ENCODE results near the gene TAF6. TPM values are rescaled to one million over a fixed set of nuclear protein-coding genes. Genes with fewer than 3 reads are reported as not detected.

Gene TAF6
- total RNA-seq, result 63.1 and 64.4 TPM in 2 replicates

DNA sequence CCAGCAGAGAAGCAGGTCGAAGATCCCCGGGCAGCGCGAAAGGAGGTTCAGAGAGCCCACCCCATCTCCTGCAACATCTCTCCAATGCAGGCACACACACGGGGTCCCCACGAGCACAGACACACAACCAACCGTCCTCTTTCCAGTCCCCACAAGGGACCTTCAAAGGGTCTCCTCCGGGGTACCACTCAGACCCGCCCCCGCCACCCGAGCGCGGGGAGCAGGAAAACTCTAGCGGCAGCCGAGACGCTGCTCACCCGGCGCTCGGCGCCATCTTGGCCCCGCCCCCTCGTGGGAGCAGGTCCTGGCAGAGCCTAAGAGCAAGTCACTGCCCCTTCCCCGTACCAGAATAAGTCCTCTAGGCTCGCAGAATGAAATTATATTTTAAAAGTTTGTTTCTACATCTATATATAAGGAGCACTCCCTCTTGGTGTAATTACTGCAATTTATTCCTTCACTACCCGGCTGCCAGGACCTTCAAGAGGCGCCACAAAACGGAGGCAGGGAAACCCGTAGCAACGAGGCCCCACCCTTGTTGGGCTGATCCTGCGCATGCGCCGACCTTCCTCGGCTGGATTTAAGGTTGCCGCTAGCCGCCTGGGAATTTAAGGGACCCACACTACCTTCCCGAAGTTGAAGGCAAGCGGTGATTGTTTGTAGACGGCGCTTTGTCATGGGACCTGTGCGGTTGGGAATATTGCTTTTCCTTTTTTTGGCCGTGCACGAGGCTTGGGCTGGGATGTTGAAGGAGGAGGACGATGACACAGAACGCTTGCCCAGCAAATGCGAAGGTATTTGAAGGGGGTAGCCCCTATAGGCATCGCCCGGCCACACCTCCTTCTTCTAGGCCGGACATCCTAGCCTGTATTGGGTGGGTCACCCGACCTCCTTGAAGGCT, at the start of gene TAF6, which contains the start of gene CNPY4:
TSS of gene TAF6 (minus strand) at position 287 of the 898 bp plus-strand sequence. CDS start 5,149 bp downstream, outside the sequence.
TSS of gene CNPY4 (plus strand) at position 563 of the 898 bp plus-strand sequence. CDS start at position 674, 111 bp downstream.

DNA sequence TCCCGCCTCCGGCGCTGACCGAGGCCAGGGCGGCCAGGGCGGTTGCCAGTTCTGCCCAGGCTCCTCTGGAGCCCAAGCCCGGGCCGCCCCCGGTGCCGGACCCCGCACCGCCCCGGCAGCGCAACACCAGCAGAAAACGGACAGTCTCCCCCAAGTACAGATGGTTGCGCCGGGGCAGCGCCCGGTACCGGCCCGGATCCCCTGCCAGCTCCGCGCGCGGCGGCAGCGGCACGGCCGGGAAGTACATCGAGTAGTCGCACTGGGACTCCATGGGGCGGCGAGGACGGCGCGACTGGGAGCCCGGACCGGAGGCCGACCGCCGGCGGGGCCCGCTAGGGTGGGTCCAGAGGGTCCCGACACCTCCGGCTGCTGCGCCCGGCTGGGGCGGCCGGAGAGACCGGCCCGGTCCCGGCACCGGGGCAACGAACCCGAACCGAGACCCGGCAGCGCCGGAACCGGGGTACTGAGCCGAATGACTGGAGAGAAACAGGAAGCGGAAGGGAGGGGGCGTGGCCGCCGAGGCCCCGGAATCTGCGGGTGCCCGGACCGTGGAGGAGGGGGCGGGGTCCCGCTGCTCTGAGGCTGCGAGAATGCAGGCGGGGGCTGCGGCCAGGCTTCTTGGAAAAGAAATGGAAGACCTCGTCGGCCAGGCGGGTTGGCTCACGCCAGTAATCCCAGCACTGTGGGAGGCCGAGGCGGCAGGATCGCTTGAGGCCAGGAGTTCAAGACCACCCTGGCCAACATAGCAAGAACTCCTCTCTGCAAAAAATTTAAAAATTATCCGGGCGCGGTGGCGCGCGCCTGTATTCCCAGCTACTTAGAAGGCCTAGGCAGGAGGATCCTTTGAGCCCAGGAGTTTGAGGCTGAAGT, 39.3 kb upstream of the TAF6 start, which contains the start of gene TRAPPC14:
TSS of gene TRAPPC14 (minus strand) at position 495 of the 870 bp plus-strand sequence. CDS start at position 271, 224 bp downstream.

DNA sequence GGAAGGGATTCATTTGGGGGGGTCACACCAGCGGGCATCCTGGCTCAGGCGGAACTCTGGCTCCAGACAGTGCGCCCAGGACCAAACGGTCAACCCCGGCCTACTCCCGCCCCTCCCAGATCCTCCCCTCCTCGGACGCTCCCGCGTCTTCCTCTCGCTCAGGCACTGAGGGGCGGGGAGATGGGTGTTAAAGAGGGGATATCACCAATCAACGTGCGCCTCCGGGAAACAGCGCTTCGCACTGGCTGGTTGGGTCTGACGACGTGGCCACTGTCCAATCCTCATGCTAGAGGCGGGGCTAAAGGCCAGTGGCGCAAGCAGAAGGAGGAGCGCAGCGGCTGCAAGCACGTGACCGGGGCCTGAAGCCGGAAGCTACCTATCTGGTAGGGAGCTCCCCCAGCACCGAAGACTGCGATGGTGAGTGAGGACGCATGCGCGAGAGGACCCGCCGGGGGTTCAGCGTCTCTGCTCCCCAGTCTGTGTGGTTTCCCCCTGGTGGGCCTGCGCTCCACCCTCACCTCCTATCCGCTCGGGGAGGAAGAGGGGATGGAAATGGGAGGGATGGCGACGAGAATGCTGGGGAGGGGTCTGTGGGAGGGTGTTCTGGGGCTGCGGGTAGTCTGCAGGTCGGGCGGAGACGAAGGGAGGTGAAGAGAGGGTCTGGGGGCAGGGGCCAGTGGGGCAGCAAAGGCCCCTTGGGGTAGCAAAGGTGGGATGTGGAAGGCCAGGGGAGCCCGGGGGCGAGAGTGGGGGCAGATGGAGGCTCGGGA, 29.6 kb upstream of the TAF6 start, which contains the start of gene LAMTOR4:
TSS of gene LAMTOR4 (plus strand) at position 360 of the 770 bp plus-strand sequence. CDS start at position 415, 55 bp downstream.

DNA sequence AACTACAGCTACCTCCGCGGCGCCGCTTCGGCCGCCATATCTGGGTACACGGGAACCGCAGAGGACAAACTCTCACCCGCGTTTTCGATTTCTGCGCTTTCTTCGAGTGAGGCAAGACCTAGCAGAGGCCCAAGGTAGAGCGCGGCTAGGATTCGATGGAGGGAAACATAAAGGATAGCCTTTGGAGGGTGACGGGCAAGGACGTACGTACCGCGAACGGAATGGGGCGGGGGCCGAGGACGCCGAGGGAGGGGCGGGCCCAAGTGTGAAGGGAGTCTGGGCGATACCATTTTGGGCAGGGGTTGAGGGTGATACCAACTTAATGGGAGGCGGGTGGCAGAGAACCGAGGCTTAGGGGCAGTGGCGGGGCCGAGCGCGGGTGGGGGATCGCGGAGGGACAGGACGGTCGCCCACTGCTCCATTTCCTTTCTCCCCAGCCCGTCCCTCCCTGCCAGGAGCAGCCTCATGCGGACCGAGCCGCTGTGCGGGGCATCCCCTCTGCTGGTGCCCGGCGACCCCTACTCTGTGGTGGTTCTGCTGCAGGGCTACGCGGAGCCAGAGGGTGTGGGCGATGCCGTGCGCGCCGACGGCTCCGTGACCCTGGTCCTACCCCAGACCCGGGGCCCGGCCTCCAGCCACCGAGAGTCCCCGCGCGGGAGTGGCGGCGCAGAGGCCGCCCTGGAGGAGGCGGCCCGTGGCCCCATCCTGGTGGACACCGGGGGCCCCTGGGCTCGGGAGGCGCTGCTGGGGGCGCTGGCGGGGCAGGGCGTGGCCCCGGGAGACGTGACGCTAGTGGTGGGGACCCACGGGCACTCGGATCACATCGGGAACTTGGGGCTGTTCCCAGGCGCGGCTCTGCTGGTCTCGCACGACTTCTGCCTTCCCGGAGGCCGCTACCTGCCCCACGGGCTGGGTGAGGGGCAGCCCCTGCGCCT, 8.0 kb upstream of the TAF6 start, which contains the start of gene MBLAC1:
TSS of gene MBLAC1 (plus strand) at position 37 of the 935 bp plus-strand sequence. CDS start at position 466, 429 bp downstream.

DNA sequence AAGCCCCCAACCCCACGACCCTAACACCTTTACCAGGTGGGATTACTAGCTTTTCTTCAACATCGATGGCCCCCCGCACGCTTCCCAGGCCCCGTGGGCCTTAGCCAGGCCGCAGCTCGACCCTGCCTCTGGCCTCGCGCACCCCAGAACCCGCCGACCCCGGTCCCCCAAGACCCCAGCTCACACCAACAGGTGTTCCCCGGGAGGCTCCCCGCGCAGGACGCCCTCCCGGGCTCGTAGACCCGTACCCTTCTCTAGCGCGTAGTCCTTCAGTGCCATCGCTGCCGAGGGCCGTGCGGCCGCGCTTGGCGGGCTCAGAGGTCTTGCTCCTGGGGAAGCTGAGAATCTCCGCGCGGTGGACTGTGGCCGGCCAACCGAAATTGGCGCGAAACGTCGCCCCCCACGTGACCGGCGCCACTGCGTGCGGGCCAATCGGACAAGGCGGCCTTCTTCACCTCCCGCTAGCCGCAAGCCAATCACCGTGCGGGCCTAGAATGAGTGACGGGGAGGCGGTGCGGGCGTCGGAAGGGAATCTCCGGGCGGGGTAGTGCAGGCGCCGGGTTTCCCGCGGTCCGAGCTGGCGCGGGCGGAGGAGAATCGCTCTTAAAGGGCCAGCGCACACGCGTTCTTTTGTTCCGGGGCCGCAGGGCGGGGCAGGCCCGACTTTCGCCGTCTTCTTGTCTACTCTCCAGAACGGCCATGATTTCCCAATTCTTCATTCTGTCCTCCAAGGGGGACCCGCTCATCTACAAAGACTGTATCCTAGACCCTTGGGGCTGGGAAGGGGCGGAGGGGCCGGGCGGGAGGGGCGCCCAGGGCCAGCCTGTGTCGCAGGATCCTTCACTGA, 17.9 kb downstream of the TAF6 start, which contains the start of the genes AP4M1 and MCM7:
TSS of gene AP4M1 (plus strand) at position 628 of the 847 bp plus-strand sequence. CDS start at position 700, 72 bp downstream.
TSS of gene MCM7 (minus strand) at position 382 of the 847 bp plus-strand sequence. CDS start at position 279, 103 bp downstream.

DNA sequence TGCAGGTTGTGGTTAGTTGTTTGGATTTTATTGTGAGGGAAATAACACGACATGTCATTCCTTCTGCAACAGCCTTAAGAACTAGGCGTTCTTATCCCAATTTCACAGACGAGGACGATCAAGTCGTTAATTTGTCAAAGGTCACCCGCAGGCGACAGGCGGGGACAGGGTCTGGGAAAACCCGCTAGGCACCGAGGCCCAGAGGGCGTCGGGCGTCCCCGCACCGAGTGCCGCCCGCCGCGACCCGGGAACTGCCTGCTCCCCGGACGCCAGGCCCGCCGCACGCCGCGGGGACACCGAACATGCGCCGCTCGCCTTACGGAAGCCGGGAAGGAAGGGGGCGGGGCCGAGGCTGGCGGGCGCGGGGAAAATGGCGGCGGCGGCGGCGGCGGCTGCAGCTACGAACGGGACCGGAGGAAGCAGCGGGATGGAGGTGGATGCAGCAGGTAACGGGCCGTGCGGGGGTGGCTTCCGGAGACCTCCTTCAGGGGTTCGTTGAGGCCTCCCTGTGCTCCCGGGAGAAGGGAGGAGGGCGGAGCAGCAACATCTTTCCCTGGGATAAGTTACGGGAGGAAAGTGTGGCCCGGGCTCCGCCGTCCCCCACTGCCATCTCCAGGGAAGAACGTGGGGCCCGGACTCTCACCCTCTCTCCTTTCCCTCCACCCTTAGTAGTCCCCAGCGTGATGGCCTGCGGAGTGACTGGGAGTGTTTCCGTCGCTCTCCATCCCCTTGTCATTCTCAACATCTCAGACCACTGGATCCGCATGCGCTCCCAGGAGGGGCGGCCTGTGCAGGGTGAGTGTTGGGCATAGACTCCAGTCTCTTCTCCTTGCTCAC, 30.3 kb downstream of the TAF6 start, which contains the start of gene COPS6:
TSS of gene COPS6 (plus strand) at position 349 of the 837 bp plus-strand sequence. CDS start at position 371, 22 bp downstream.

DNA sequence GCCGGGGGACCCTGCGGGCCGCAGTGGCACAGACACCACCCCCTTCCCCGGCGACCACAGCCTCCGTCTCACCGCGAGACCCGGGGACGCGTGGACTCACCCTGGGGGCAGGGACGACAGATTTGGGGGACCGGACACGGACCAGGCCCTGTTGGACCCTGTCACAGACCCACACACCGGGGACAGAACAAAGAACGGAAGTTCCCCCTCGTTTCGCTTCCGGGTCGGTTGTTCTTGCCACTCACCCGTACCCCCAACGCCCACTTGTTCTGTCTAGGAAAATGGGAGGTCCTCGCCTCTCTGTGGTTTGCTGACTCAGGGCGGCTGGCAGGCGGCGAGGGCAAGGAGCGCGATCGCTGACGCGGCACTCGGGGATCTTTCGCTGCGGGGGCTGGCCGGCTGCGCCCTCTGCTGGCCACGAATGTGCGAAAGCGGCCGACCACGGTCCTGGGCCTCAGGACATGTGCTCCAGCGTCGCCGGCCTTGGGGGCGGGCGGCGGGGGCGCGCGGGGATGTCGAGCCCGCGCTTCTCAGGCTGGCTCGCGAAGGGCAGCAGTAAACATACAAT, 37.5 kb downstream of the TAF6 start, which contains the start of gene ZNF3:
TSS of gene ZNF3 (minus strand) at position 189 of the 568 bp plus-strand sequence. CDS start 4,366 bp downstream, outside the sequence.

Other genes with a start within 250 kb of the TAF6 start
- gene OR2AE1, start 242.3 kb downstream of the TAF6 start, total RNA-seq, result 0.23 and 0.26 TPM in 2 replicates
- 24.9 and 25.7 TPM in 2 replicates for gene TRIM4, start 199.8 kb downstream of the TAF6 start, total RNA-seq
- gene GJC3, start 189.7 kb downstream of the TAF6 start, total RNA-seq, result not detected in 2 replicates
- gene AZGP1, start 143.3 kb downstream of the TAF6 start, total RNA-seq, result not detected in 2 replicates
- gene ZKSCAN1, start 103.8 kb downstream of the TAF6 start, total RNA-seq, result 45.3 and 50.1 TPM in 2 replicates
- gene ZSCAN21, start 69.6 kb downstream of the TAF6 start, total RNA-seq, result 7.6 and 10.4 TPM in 2 replicates
- 19.9 and 23.4 TPM in 2 replicates for gene ZNF3, start 37.6 kb downstream of the TAF6 start, total RNA-seq
- 61.5 and 69.7 TPM in 2 replicates for gene COPS6, start 30.4 kb downstream of the TAF6 start, total RNA-seq
- 30.6 and 31.6 TPM in 2 replicates for gene MCM7, start 18.0 kb downstream of the TAF6 start, total RNA-seq
- gene AP4M1, start 17.7 kb downstream of the TAF6 start, total RNA-seq, result 16.0 and 21.3 TPM in 2 replicates
- gene CNPY4, start 276 bp upstream of the TAF6 start, total RNA-seq, result 29.6 and 41.7 TPM in 2 replicates
- 2.3 and 2.7 TPM in 2 replicates for gene MBLAC1, start 7.6 kb upstream of the TAF6 start, total RNA-seq
- gene LAMTOR4, start 29.6 kb upstream of the TAF6 start, total RNA-seq, result 52.0 and 57.4 TPM in 2 replicates
- 4.8 and 10.7 TPM in 2 replicates for gene TRAPPC14, start 39.4 kb upstream of the TAF6 start, total RNA-seq
- 4.8 and 5.5 TPM in 2 replicates for gene GAL3ST4, start 49.3 kb upstream of the TAF6 start, total RNA-seq
- gene GPC2, start 58.0 kb upstream of the TAF6 start, total RNA-seq, result 1.0 and 1.6 TPM in 2 replicates
- 0.99 and 2.2 TPM in 2 replicates for gene STAG3, start 58.6 kb upstream of the TAF6 start, total RNA-seq
- gene PVRIG, start 100.6 kb upstream of the TAF6 start, total RNA-seq, result not detected in 2 replicates
- gene SPDYE3, start 188.3 kb upstream of the TAF6 start, total RNA-seq, result not detected in 2 replicates
- gene PILRB, start 238.8 kb upstream of the TAF6 start, total RNA-seq, result 5.7 and 7.8 TPM in 2 replicates